NCI-H2107 (cell line): Measurements from ENCODE around the gene SCN8A.

ENCODE experiments used
- DNase-seq: peaks from one replicate; lab custom pipeline; 2025; lab: John Stamatoyannopoulos, UW

The SCN8A gene

DNA sequence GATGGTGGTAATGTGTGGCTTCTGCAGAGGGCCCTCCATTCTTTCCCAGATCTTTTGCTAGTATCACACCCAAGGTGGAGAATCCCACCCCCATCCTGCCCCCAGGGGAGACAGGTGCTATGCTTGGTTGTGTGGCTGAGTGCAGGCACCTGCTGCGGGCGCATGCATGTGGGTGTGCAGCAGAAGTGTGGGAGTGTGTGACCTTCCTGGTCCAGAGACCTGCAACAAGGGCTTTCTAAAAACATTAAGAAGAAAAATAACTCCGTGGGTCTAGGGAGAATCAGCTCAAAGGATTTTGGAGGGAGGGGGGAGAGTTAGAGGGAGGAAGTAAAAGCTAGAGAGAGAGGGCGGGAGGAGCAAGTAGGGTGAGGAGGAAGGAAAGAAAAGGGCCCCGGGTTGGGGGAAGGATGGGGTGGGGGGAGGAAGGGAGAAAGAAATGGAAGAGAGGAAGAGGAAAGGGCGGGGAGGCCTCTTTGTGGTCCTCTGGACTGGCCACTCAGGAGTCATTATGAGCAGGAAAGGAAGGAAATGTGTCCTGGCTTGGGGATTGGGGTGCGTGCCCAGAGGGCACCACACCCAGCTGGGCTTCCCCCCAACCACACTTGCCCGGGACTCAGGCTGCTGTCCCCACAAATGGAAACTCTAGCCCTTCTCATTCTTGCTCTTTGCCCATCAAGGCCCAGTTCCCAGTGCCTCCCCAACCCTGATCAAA lies 260.5 kb downstream of the SCN8A start:
- peak; percentile 28 for DNase-seq

DNA sequence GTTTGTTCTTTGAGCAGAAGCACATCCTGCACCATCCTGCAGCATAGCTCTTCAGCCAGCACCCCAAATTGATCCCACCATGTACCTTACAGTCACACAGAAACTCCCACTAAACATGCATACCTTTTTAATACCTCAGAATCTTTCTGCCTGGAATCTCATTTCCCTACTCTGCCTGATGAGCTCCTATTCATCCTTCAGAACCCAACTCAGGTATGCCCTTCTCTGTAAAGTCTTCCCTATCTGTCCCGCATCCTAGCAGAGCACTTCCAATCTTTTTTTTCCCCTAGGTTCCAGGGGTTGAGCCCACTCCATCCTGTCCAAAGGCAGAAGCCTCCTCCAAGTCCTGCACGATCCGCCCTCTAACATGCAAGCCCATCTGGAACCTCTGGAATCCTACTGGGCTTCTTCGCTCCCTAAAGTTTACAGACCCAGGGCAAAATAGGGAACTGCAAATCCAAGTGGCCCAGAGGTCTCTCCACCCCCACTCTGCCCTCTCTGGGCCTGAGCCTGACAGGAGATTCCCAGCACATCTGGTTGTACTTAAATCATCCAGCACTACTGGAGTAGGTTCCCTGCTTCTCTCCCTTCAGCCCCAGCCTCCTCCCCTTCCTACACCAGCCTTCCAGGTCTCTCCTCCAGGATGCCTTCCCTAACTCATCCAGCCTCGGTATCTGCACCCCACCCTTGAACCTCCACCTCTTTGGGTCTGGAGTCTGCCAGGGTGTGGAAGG lies 261.5 kb downstream of the SCN8A start:
- no peak for DNase-seq

DNA sequence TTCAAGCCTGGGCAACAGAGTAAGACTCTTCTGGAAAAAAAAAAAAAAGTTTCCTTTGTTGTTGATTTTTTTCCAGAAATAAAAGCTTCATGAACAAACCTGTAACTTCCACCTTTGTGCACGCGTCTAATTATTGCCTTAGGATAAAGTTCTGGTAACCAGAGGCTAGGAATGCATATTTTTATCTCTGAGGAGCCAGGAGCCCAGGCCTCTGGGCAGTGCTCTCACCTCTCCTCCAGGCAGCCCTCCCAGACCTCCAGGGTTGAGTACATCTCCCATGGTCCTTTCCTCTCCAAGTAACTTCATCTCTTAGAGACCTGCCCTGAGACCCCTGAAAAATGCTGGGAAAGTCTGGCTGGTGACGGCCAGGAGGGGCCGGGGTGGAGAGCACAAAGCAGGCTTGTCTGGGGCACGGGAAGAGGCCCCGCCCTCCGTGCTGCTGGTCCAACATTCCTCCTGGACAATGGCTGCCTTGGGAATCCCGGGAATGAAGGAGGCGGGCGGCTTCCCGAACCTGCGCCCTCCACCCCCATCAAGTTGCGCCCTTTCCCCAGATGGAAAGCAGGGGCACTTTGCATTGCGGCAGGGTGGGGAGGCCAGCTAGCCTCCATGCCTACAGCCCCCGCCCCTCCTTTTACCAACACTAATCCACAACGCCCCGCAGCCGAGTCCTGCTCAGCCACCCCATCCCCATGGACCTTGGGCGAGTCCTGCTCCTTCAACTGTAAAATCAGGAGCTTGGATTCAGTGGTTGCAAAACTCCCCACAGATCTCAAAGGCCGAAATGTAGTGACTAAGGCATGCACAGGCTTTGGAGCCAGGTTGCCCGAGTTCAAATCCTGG lies 264.8 kb downstream of the SCN8A start:
- no peak for DNase-seq

DNA sequence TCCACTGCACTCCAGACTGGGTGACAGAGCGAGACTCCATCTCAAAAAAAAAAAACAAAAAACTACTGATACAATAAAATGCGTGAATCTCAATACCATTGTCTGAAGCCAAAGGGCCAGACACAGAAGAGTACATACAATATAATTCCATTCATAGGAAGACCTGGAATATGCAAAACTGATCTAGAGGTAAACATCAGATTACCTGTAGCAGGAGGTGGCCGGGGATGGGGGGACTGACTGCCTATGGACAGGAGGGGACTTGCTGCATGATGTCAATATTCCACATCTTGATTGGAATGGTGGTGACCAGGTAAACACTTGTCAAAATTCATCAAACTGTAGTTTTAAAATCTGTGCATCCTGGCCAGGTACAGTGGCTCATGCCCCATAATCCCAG lies 270.0 kb downstream of the SCN8A start:
- DNase-seq, result no peak
